GM18508 (cell line): Measurements from ENCODE around the gene TFB1M.
"Not testable (repeated sequence)": the region's sequence is repeated elsewhere in the genome, so short reads cannot be mapped to it uniquely, and the experiment has no call there.

Source experiments
- ATAC-seq: cut with Tn5 transposase; IDR thresholded peaks from one replicate; pipeline ENCODE4 v1.9.1; 2021; ENCODE audit warnings: moderate number of reproducible peaks; ENCODE audit not compliant: insufficient read depth, unreplicated experiment

The TFB1M gene

DNA sequence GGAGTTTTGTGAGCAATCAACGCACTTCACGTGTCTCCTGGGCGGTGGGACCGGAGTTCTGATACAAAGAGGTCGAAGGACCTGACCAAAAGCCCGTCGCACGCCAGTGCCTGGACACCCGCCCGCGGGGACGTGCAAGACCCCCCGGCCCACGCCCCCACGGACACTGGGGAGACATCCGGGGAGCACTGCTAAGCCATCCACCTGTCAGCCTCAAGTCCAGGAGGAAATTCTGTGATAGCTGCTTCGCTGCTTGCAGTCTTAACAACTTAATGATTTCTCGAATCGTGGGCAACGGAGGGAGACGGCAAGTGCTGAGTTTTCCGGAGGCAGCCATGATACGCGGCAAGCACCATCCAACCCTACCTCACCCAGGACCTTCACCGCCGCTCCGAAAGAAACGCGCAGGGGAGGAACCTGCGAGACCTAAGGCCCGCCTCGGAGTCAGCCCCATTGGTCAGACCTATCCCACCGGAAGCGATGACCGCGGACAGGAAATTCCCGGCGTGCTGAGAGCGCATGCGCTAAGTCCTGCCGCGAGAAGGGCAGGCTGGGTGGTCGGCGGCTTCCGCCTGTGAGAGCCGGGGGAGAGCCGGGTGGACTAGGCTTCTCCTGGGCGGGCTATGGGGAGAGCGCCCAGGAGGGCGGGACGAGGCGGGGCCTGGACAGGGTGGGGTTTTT lies at the start of gene TFB1M:
TFB1M (minus strand) TSS at position 393 of the 681 bp plus-strand sequence; CDS start at position 337, 56 bp downstream.
- ATAC-seq = peak; percentile 79

DNA sequence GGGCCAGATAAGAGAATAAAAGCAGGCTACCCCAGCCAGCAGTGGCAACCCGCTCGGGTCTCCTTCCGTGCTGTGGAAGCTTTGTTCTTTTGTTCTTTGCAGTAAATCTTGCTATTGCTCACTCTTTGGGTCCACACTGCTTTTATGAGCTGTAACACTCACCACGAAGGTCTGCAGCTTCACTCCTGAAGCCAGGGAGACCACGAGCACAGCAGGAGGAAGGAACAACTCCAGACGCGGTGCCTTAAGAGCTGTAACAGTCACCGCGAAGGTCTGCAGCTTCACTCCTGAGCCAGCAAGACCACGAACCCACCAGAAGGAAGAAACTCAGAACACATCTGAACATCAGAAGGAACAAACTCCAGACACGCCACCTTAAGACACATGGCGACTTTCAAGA lies 49.7 kb upstream of the TFB1M start:
- ATAC-seq = not testable (repeated sequence)

GRCh38 chr6:155362968-155363632 lies 48.8 kb upstream of the TFB1M start:
- ATAC-seq = not testable (repeated sequence)

DNA sequence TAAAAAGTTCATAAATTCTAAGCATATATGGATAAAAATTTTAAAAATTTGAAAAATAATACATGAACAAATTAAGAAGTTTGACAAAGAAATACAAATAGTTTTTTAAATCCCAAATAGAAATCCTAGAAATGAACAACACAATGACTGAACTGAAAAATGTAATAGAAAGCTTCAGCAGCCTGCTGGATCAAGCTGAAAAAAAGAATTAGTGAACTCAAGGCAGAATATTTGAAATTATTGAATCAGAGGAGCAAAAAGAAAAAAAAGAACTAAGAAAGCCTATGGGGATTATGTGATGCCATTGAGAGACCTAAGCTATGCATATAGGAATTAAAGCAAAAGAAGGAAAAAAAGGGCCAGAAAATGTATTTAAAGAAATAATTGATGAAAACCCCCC lies 39.9 kb upstream of the TFB1M start:
- no peak for ATAC-seq

DNA sequence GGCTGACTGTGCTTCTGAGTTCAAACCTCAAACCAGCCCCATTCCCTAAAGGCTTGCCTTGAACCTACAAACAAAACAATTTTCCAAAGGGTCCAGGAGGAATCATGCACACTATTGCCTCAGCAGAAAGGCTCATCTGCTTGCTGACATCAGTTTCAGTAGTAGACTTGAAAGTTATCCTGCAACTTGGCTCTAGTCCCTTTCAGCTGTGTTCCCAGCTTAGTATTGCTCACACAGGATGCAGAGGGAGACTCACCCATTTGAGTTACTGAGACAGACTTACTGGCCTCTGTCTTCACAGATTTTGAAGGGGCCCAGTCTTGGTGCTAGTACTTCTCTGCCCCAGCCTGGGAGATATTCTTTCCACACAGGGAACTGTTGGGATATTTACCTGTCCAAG lies 38.5 kb upstream of the TFB1M start:
- no peak for ATAC-seq

- ATAC-seq = no peak
Measured at GRCh38 chr6:155352130-155352420, 37.8 kb upstream of the TFB1M start.

- ATAC-seq = peak; percentile 95
Measured at GRCh38 chr6:155351273-155352129, 37.2 kb upstream of the TFB1M start.

- no peak for ATAC-seq
Measured at GRCh38 chr6:155349956-155350355, 35.7 kb upstream of the TFB1M start.

GRCh38 chr6:155349129-155349528 lies 34.8 kb upstream of the TFB1M start:
- no peak for ATAC-seq

- no peak for ATAC-seq
Measured at GRCh38 chr6:155347800-155348199, 33.5 kb upstream of the TFB1M start.

DNA sequence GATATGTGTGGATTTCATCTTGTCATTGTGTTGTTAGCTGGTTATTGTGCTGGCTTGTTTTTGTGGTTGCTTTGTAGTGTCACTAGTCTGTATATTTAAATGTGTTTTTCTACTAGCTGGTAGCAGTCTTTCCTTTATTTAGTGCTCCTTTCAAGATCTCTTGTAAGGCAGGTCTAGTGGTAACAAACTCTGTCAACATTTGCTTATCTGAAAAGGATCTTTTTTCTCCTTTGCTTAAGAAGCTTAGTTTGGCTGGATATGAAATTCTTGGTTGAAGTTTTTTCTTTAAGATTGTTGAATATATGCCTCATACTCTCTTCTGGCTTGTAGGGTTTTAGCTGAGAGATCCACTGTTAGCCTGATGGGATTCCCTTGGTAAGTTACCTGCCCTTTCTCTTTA lies 32.7 kb upstream of the TFB1M start:
- no peak for ATAC-seq

- ATAC-seq = no peak
Measured at GRCh38 chr6:155344341-155345006, 30.2 kb upstream of the TFB1M start.

DNA sequence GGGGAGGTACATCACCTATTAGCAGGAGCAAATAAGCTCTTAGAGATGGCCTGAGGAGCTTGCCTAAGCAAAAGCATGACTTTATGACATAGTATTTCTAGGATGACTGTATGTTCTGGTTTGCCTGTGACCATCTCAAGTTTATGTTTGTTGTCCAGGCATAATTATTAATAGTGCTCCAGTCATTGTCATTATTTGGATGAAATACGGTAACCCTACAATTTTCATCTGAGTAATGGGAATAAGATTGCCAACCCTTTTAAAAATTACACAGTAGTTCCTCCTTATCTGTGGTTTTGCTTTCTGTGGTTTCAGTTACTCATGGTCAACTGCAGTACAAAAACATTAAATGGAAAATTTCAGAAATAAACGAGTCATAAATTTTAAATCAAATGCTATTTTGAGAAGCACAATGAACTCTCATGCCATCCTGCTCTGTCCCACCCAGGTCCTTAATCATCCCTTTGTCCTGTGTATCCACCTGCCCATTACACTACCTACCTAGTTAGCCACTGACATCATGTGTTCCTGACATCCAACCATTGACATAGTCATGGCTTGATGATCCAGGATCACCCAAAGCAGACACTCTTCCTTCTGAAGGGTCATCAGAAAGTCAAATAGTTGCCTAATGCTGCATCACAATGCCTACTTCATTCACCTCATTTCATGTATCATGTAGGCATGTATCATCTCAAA lies 27.0 kb upstream of the TFB1M start:
- ATAC-seq = peak; percentile 42

GRCh38 chr6:155340464-155341129 lies 26.3 kb upstream of the TFB1M start:
- no peak for ATAC-seq

- not testable (repeated sequence) for ATAC-seq
Measured at GRCh38 chr6:155339929-155340328, 25.6 kb upstream of the TFB1M start.

DNA sequence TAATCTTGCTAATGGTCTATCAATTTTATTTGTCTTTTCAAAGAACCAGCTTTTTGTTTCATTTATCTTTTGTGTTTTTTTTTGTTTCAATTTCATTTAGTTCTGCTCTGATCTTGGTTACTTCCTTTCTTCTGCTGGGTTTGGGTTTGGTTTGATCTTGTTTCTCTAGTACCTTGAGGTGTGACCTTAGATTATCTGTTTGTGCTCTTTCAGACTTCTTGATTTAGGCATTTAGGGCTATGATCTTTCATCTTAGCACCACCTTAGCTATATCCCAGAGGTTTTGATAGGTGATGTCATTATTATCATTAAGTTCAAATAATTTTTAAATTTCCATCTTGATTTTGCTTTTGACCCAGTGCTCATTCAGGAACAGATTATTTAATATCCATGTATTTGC lies 24.0 kb upstream of the TFB1M start:
- not testable (repeated sequence) for ATAC-seq

DNA sequence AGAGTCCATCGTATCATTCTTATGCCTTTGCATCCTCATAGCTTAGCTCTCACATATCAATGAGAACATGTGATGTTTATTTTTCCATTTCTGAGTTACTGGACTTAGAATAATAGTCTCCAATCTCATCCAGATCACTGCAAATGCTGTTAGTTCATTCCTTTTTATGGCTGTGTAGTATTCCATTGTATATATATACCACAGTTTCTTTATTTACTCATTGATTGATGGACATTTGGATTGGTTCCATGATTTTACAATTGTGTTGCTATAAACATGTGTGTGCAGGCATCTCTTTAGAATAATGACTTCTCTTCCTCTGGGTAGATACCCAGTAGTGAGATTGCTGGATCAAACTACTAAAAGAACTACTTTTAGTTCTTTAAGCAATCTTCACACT lies 21.0 kb upstream of the TFB1M start:
- ATAC-seq = no peak

- not testable (repeated sequence) for ATAC-seq
Measured at GRCh38 chr6:155334073-155334472, 19.8 kb upstream of the TFB1M start.

GRCh38 chr6:155333414-155333813 lies 19.1 kb upstream of the TFB1M start:
- no peak for ATAC-seq

GRCh38 chr6:155330922-155331321 lies 16.6 kb upstream of the TFB1M start:
- ATAC-seq = no peak
